WTC11 (cell line): ENCODE data around the gene UBC. TPM values are rescaled to one million over a fixed set of nuclear protein-coding genes. Genes with fewer than 3 reads are reported as not detected.

Experiments used
- CREB1 ChIP-seq: sonication (generic); formaldehyde crosslinking; IDR thresholded peaks from 2 replicates; pipeline ENCODE4 v1.8.0; 2023; ENCODE audit warnings: mild to moderate bottlenecking, missing genetic modification reagents
- ESRRA ChIP-seq: sonication (generic); formaldehyde crosslinking; IDR thresholded peaks from 2 replicates; pipeline ENCODE4 v1.8.1; 2022; ENCODE audit warnings: mild to moderate bottlenecking, missing genetic modification reagents, borderline replicate concordance
- GRHL2 ChIP-seq: fragments of 250-450 bp; sonication (Bioruptor Pico); IDR thresholded peaks from 2 replicates; pipeline ENCODE4 v1.8.0; 2022; ENCODE audit warnings: mild to moderate bottlenecking, moderate library complexity; ENCODE audit not compliant: insufficient replicate concordance, severe bottlenecking
- HMGXB4 ChIP-seq: sonication (generic); formaldehyde crosslinking; IDR thresholded peaks from 2 replicates; pipeline ENCODE4 v1.8.1; 2023; ENCODE audit warnings: mild to moderate bottlenecking, moderate library complexity, missing genetic modification reagents
- IRF2 ChIP-seq: sonication (generic); formaldehyde crosslinking; IDR thresholded peaks from 2 replicates; pipeline ENCODE4 v1.8.0; 2022; ENCODE audit warnings: low read depth, missing genetic modification reagents, borderline replicate concordance
- JUN ChIP-seq: sonication (generic); formaldehyde crosslinking; IDR thresholded peaks from 2 replicates; pipeline ENCODE4 v1.8.0; 2023; ENCODE audit warnings: mild to moderate bottlenecking, missing genetic modification reagents
- MLX ChIP-seq: sonication (generic); formaldehyde crosslinking; IDR thresholded peaks from 2 replicates; pipeline ENCODE4 v1.8.1; 2023; ENCODE audit warnings: mild to moderate bottlenecking, missing genetic modification reagents, moderate library complexity
- MYBL2 ChIP-seq: sonication (generic); formaldehyde crosslinking; IDR thresholded peaks from 2 replicates; pipeline ENCODE4 v1.8.1; 2023; ENCODE audit warnings: mild to moderate bottlenecking, moderate library complexity, missing genetic modification reagents
- NR2C2 ChIP-seq: sonication (generic); formaldehyde crosslinking; IDR thresholded peaks from 2 replicates; pipeline ENCODE4 v1.8.0; 2022; ENCODE audit warnings: mild to moderate bottlenecking, missing genetic modification reagents
- OVOL2 ChIP-seq: fragments of 250-450 bp; sonication (Bioruptor Pico); IDR thresholded peaks from 2 replicates; pipeline ENCODE4 v1.9.0; 2021; ENCODE audit warnings: mild to moderate bottlenecking, borderline replicate concordance
- PREB ChIP-seq: sonication (generic); formaldehyde crosslinking; IDR thresholded peaks from 2 replicates; pipeline ENCODE4 v1.8.1; 2022; ENCODE audit warnings: mild to moderate bottlenecking, missing genetic modification reagents, moderate library complexity, borderline replicate concordance
- TEAD4 ChIP-seq: sonication (generic); formaldehyde crosslinking; IDR thresholded peaks from 2 replicates; pipeline ENCODE4 v1.8.0; 2022; ENCODE audit warnings: mild to moderate bottlenecking, missing genetic modification reagents
- TP53 ChIP-seq: sonication (generic); formaldehyde crosslinking; IDR thresholded peaks from 2 replicates; pipeline ENCODE4 v1.8.1; 2023; ENCODE audit warnings: mild to moderate bottlenecking, missing genetic modification reagents
- ZBTB43 ChIP-seq: sonication (generic); formaldehyde crosslinking; IDR thresholded peaks from 2 replicates; pipeline ENCODE4 v1.8.1; 2023; ENCODE audit warnings: mild to moderate bottlenecking, missing genetic modification reagents
- ZNF121 ChIP-seq: sonication (generic); formaldehyde crosslinking; IDR thresholded peaks from 2 replicates; pipeline ENCODE4 v1.8.0; 2023; ENCODE audit warnings: missing genetic modification reagents
- ZNF138 ChIP-seq: sonication (generic); formaldehyde crosslinking; conservative IDR thresholded peaks from 2 replicates; pipeline ENCODE4 v1.8.1; 2022; ENCODE audit warnings: mild to moderate bottlenecking, moderate library complexity, missing genetic modification reagents
- ZNF219 ChIP-seq: sonication (generic); formaldehyde crosslinking; IDR thresholded peaks from 2 replicates; pipeline ENCODE4 v1.8.0; 2023; ENCODE audit warnings: missing genetic modification reagents, mild to moderate bottlenecking, borderline replicate concordance
- ZNF317 ChIP-seq: sonication (generic); formaldehyde crosslinking; IDR thresholded peaks from 2 replicates; pipeline ENCODE4 v1.8.1; 2023; ENCODE audit warnings: low read depth, mild to moderate bottlenecking, moderate library complexity, missing genetic modification reagents, borderline replicate concordance
- ZNF671 ChIP-seq: fragments of 250-450 bp; sonication (Bioruptor Pico); IDR thresholded peaks from 2 replicates; pipeline ENCODE4 v1.8.0; 2021; ENCODE audit warnings: mild to moderate bottlenecking
- total RNA-seq: library from RNA; stranded (reverse); gene quantifications from 3 replicates; pipeline ENCODE4 v1.2.3, GENCODE V29; 2021
- TF ChIP-seq, protein P1 (sequence below): sonication (generic); formaldehyde crosslinking; IDR thresholded peaks from 2 replicates; pipeline ENCODE4 v1.8.1; 2023; ENCODE audit warnings: mild to moderate bottlenecking, missing genetic modification reagents
- TF ChIP-seq, protein P2 (sequence below): sonication (generic); formaldehyde crosslinking; IDR thresholded peaks from 2 replicates; pipeline ENCODE4 v1.8.0; 2023; ENCODE audit warnings: mild to moderate bottlenecking, missing genetic modification reagents
- TF ChIP-seq, protein P3 (sequence below): sonication (generic); formaldehyde crosslinking; IDR thresholded peaks from 2 replicates; pipeline ENCODE4 v1.8.0; 2023; ENCODE audit warnings: missing genetic modification reagents, mild to moderate bottlenecking, borderline replicate concordance

UBC gene
- total RNA-seq, 1 experiment from 2014 or later = 530 TPM

- TF ChIP-seq TP53 (CRISPR knock-in tag) (no peak; the same call in 1 of the 2 replicates), NR2C2 (CRISPR knock-in tag) (no peak), ZNF317 (no peak), ZNF219 (CRISPR knock-in tag) (0 out of 2 replicates have a peak, but pooled peaks have one; percentile 48), MYBL2 (CRISPR knock-in tag) (0 out of 2 replicates have a peak, but pooled peaks have one; percentile 62), CREB1 (no peak), GRHL2 (no peak), MLX (CRISPR knock-in tag) (no peak; the same call in 1 of the 2 replicates), ZNF671 (no peak), ZBTB43 (CRISPR knock-in tag) (peak; percentile 58; the same call in 1 of the 2 replicates), OVOL2 (no peak), TEAD4 (CRISPR knock-in tag) (no peak), JUN (CRISPR knock-in tag) (0 out of 2 replicates have a peak, but pooled peaks have one; percentile 32), ESRRA (CRISPR knock-in tag) (0 out of 2 replicates have a peak, but pooled peaks have one; percentile 28), HMGXB4 (CRISPR knock-in tag) (peak; percentile 75; the same call in 1 of the 2 replicates), ZNF121 (CRISPR knock-in tag) (0 out of 2 replicates have a peak, but pooled peaks have one; percentile 2), ZNF138 (CRISPR knock-in tag) (0 out of 2 replicates have a peak, but pooled peaks have one; percentile 43), IRF2 (CRISPR knock-in tag) (no peak), PREB (CRISPR knock-in tag) (no peak)
- TF ChIP-seq, protein P1, sequence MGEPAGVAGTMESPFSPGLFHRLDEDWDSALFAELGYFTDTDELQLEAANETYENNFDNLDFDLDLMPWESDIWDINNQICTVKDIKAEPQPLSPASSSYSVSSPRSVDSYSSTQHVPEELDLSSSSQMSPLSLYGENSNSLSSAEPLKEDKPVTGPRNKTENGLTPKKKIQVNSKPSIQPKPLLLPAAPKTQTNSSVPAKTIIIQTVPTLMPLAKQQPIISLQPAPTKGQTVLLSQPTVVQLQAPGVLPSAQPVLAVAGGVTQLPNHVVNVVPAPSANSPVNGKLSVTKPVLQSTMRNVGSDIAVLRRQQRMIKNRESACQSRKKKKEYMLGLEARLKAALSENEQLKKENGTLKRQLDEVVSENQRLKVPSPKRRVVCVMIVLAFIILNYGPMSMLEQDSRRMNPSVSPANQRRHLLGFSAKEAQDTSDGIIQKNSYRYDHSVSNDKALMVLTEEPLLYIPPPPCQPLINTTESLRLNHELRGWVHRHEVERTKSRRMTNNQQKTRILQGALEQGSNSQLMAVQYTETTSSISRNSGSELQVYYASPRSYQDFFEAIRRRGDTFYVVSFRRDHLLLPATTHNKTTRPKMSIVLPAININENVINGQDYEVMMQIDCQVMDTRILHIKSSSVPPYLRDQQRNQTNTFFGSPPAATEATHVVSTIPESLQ (CRISPR knock-in tag) = no peak
- TF ChIP-seq, protein P2, sequence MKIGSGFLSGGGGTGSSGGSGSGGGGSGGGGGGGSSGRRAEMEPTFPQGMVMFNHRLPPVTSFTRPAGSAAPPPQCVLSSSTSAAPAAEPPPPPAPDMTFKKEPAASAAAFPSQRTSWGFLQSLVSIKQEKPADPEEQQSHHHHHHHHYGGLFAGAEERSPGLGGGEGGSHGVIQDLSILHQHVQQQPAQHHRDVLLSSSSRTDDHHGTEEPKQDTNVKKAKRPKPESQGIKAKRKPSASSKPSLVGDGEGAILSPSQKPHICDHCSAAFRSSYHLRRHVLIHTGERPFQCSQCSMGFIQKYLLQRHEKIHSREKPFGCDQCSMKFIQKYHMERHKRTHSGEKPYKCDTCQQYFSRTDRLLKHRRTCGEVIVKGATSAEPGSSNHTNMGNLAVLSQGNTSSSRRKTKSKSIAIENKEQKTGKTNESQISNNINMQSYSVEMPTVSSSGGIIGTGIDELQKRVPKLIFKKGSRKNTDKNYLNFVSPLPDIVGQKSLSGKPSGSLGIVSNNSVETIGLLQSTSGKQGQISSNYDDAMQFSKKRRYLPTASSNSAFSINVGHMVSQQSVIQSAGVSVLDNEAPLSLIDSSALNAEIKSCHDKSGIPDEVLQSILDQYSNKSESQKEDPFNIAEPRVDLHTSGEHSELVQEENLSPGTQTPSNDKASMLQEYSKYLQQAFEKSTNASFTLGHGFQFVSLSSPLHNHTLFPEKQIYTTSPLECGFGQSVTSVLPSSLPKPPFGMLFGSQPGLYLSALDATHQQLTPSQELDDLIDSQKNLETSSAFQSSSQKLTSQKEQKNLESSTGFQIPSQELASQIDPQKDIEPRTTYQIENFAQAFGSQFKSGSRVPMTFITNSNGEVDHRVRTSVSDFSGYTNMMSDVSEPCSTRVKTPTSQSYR (CRISPR knock-in tag) = no peak
- TF ChIP-seq, protein P3, sequence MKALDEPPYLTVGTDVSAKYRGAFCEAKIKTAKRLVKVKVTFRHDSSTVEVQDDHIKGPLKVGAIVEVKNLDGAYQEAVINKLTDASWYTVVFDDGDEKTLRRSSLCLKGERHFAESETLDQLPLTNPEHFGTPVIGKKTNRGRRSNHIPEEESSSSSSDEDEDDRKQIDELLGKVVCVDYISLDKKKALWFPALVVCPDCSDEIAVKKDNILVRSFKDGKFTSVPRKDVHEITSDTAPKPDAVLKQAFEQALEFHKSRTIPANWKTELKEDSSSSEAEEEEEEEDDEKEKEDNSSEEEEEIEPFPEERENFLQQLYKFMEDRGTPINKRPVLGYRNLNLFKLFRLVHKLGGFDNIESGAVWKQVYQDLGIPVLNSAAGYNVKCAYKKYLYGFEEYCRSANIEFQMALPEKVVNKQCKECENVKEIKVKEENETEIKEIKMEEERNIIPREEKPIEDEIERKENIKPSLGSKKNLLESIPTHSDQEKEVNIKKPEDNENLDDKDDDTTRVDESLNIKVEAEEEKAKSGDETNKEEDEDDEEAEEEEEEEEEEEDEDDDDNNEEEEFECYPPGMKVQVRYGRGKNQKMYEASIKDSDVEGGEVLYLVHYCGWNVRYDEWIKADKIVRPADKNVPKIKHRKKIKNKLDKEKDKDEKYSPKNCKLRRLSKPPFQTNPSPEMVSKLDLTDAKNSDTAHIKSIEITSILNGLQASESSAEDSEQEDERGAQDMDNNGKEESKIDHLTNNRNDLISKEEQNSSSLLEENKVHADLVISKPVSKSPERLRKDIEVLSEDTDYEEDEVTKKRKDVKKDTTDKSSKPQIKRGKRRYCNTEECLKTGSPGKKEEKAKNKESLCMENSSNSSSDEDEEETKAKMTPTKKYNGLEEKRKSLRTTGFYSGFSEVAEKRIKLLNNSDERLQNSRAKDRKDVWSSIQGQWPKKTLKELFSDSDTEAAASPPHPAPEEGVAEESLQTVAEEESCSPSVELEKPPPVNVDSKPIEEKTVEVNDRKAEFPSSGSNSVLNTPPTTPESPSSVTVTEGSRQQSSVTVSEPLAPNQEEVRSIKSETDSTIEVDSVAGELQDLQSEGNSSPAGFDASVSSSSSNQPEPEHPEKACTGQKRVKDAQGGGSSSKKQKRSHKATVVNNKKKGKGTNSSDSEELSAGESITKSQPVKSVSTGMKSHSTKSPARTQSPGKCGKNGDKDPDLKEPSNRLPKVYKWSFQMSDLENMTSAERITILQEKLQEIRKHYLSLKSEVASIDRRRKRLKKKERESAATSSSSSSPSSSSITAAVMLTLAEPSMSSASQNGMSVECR (CRISPR knock-in tag) = peak; percentile 78; the same call in 1 of the 2 replicates
Measured at GRCh38 chr12:124863416-124864325, 50.8 kb downstream of the UBC start, which contains the start of gene SCARB1 (continued).
